HG03521 (cell line): ENCODE data around the gene PML.
"Not testable (repeated sequence)": the region's sequence is repeated elsewhere in the genome, so short reads cannot be mapped to it uniquely, and the experiment has no call there.

Experiments
- ATAC-seq: cut with Tn5 transposase; IDR thresholded peaks from one replicate; pipeline ENCODE4 v1.9.1; 2021; ENCODE audit warnings: mild to moderate bottlenecking, moderate library complexity; ENCODE audit not compliant: unreplicated experiment

Gene PML

DNA sequence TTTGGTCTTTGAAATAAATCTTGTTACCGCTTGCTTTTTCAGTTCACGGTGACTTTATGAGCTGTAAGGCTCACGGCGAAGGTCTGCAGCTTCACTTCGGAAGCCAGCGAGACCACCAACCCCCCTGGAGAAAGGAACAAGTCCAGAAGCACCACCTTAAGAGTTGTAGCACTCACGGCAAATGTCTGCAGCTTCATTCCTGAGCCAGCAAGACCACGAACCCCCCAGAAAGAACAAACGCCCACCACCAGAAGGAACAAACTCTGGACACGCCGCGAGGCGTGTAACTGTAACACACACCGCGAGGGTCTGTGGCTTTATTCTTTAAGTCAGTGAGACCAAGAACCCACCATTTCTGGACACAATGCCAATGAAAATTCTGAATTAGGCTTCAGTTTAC, 59.0 kb downstream of the PML start:
- no peak for ATAC-seq

DNA sequence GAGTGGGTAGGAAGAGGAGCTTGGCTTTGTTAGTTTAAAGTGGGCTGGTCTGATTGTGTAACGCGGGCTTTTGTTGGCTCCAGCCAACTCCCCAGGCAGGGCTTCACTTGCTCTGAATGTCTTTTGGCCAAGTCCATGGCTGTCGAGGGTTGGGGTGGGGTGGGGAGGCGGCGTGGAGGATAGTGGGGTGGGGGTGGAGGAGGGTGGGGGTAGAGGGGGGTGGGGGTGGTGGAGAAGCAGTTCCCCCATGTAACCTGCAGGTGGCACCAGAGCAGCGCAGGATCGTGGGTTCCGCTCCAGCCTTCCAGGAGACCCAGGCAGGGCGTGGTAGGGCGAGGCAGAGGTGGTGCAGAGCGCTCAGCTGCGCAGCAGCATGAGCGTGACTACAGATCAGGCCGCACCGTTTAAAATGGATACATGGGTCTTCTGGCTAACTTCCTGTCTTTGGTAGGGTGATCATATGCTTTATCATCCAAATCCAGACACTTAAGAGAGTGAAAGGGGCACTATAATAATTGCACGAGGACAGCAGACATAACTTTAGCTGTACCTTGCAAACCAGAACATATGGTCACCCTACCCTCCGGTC, 59.5 kb downstream of the PML start:
- ATAC-seq: no peak

DNA sequence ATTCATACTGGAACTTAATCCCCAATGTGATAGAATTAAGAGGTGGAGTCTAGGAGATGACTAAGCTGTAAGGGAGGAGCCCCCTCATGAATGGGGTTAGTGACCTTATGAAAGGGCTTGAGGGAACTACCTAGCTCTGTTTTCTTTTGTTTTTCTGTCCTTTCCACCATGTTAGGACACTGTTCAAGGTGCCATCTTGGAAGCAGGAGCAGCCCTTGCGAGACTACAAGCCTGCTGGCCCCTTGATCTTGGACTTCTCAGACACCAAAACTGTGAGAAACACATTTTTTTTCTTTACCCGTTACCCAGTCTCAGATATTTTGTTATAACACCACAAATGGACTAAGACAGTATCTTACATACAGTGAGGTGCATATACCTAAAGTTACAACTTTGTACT, 61.3 kb downstream of the PML start:
- ATAC-seq: no peak

DNA sequence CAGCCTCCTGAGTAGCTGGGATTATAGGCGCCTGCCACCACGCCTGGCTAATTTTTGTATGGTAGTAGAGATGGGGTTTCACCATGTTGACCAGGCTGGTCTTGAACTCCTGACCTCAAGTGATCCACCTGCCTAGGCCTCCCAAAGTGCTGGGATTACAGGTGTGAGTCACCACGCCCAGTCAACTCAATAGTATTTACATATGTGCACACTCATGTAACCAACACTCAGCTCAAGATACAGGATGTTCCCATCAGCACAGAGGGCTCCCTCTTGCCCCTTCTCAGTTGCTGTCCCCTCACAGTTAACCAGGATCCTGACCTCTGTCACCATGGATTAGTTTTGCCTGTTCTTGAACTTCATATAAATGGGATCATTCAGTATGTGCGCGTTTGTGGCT, 61.8 kb downstream of the PML start:
- ATAC-seq: not testable (repeated sequence)

DNA sequence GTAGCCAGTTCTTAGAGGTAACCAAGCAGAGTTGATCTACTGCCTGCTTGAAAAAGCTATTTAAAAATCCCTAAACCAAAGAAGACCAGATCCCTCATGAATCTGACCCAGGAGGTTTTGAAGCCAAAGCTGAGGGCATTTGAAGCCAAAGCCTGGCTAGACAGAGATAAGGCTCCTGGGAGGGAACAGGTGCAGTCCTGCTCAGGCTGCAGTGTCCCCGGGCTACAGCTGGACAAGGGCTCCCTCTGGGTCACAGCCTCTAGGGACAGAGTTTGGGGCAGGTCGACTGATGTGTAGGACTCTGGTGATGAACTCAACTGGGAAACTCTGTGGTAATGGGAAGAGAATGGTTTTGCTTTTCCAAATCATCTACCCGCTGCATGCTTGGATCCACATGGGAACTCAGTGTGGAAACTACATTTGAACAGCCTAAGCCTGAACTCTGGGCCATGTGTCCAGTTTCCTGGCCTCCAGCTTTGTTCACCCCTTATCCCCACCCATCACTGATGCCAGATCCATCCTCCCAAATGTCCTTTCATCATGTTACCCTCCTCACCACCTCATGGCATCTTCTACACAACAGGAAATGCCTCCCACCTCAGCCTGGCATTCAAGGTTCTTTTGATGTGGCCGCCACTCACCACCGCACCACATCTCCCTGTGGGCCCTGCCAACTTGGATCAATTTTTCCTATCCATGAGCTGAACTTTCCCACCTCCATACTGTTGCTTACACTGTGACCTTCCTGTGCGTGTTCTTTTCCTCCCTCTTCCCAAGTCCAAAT, 64.7 kb downstream of the PML start:
- ATAC-seq: not testable (repeated sequence)

DNA sequence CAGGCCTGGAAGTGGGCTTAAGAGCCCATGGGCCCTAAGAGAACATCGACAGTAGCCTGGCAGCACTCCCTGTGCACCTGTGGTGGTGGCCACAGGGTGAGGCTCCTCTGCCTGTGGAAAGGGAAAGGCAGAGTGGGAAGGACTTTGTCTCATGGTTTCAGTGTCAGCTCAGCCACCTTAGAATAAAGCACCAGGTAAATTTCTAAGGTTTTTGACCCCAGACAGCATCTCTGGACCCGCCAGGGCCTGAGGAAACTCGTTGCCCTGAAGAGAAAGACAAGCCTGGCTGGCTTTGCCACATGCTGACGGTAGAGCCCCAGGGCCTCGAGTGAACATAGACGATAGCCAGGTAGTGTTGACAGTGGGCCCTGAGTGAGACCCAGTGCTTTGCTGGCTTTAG, 65.7 kb downstream of the PML start:
- no peak for ATAC-seq

DNA sequence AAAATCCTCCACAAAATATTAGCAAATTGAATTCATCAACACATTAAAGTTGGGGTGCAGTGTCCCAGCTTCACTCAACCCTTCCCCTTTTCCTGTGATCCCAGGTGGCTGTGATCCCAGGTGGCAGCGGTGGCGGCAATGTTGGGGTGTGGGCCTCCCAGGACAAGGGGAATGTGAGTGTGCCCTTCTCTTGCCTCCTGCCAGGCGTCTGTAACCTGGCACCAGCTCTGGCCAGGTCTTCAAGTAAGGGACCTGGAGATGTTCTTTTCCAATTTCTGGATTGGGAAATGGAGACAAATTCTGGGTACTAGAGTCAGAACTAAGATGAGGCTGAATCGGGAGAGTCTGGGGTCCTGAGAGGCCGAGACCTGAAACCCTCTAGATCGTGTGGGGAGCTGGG, 67.7 kb downstream of the PML start:
- no peak for ATAC-seq

DNA sequence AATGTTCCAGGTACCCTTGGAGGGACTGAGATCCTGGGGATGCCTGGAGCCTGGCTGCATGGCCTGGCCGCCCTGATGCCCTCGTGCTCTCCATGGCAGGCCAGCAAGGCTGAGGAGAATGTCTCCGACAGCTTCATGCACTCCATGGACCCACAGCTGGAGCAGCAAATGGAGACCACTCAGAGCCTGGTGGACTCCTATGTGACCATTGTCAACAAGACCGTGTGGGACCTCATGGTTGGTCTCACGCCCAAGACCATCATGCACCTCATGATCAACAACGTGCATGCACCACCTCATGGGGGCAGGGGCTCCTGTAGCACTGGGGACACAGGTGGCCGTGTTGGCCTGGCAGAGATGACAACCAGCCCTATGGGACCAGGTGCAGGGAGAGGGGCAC, 68.2 kb downstream of the PML start:
- no peak for ATAC-seq

DNA sequence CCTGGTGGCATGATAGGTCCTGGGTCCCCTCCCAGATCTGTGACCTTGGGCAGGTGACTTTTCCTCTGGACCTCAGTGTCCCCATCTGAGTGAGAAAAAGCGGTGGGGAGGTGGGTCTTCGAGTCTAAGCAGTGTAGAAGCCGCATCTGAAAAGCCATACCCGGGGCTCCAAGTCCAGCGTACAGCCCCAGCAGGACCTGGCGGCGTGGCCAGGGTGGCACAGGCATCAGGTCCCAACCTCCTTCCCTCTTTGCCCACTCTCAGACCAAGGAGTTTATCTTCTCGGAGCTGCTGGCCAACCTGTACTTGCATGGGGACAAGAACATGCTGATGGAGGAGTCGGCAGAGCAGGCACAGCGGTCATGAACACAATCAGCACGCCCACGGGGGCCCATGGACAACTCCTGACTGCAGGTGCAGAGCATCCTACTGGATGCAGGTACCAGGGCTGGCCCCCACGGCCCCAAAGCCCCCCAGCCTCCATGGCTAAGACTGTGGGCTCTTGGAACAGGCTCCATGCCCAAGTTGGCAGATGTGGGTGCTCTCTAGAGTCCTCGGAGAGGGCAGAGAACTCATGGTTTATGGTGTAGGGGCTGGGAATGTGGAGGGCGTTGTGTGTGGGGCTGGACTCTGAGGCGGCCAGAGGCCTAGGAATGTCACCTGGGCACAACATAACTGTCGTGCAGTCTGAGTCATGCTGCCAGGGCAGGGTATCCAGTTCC, 69.1 kb downstream of the PML start:
- ATAC-seq: not testable (repeated sequence)

DNA sequence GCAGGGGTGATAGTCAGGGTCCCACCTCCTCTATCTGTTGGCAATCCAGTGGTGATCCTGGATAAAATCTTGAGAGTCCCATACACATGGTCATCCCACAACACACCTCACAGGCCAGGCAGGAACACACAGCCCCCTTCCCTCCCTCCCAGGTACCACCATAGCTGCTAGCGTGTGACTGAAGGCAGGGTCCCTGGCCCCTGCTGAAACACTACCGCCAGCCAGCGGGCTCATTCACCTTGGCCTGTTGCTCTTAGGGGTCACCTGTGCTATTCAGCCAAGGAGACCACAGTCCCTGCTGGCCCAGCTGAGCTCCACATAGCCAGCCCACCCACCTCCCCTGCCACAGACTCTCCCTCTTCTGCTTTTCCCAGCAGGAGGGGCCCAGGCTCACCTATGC, 69.7 kb downstream of the PML start:
- ATAC-seq: not testable (repeated sequence)

DNA sequence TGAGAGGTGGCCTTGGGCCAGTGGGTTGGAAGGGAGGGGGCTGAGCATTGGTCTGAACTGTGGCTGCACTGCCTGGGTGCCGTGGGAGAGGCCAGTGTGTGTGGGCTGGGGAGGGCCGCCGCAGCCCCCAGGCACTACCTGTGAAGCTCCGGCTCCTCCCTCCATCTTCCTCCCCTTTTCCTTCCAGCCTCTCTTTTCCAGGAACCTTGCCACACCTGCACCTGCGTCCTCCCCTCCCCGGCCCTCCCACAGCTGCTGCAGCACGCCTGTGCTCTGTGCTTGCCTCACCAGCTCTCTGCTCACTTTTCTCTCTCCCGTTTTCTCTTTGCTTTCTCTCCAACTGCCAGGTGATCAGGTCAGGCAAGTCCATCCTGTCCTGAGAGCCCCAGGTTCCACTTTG, 70.3 kb downstream of the PML start:
- ATAC-seq: not testable (repeated sequence)

DNA sequence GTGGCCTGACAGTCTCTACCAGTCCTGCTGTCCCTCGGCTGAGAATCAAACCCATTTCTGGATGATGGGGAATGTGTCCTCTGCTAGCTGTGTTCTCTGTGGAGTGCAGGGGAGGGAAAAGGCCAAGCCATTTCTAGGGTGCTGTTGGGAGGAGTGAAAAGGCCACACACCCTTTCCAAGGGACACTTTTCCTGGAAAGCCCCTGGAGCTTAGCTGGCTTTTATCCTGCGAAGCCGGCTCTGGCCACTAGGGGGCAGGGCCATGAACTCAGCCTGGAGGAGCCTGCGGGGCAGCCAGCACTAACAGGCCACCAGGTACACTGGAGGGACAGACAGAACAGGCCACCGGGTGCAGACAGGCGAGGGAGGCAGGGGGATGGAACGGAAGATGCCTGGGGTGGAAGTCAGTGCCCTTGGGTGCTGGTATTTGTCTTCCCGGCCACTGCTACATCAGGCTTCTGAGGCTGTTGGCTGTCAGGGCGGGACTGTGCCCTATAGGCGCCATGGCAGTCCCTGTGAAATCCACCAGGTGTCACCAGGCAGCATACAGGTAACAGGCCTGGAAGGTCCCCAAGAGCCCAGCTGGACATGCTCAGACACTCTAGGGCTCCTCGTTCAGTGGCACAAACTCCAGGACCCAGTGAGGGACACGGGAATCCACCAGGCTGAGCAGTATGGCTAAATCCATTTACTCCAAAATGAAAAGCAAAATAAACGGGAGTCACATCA, 71.3 kb downstream of the PML start:
- ATAC-seq: not testable (repeated sequence)

DNA sequence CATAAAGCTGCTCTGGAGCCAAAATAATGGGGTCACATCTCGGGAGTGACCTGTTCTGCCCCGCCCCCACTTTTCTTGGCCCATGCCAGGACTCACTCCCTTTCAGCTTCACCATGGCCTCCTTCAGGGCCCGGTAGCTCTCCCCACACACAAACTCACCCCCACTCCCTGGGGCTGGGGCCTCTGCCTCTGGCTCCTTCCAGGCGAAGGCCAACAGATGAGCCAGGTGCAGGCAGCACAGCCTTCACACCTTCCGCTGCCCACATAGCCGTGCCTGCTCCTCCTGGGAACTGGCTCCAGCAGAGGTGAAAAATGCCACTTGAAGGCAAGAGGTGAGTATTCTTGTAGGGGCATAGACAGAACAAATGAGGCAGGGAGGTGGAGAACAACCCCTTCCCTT, 77.1 kb downstream of the PML start:
- ATAC-seq: not testable (repeated sequence)

DNA sequence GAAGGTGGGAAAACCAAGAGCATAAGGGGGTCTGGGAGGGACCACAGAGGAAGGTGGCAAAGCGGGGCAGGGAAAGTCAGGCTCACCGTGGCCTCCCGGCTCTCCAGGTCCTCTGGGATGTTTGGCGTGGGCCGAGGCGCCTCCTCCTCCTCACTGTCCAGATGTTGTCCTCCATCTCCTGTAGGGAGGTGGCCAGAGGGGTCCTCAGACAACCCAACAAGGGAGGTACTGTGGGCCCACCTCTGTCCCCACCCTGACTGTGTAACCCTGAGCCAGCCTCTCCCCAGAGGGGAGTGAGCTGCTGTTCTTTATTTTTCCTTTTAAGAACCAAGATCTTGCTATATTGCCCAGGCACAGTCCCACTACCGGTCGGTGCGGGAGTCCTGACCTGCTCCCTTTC, 77.6 kb downstream of the PML start:
- not testable (repeated sequence) for ATAC-seq

DNA sequence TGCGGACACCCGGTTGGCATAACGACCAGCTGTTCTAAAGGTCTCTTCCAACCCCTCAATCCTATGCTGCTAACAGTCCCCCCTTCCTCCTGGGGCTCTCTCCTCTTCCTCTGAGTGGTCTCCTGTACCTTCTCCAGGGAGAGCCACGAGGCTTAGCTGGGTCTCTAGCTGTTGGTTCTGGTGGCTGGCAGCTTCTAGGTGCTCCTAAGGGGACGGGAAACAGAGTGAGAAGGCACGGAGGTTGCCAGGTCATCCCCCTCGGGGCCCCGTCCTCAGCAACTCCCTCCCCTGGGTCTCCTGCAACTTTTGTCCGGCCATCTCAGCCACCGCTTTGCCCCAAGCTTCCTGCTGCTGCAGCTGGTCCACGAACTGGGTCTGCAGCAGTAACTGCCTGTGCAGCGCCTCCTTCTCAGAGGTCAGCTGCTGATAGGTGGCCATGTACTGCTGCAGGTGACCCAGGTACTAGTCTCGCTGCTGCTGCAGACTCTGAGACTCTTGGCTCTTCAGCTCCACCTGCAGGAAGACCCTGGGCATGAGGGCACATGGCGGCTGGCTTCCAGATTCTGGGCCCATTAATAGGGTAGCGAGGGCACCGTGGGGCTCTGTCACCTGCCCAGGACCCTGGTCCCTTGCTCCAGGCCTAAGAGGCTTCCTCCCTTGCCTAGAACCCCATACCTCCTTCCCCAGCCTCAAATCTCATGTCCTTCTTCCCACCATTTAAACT, 78.3 kb downstream of the PML start:
- not testable (repeated sequence) for ATAC-seq

DNA sequence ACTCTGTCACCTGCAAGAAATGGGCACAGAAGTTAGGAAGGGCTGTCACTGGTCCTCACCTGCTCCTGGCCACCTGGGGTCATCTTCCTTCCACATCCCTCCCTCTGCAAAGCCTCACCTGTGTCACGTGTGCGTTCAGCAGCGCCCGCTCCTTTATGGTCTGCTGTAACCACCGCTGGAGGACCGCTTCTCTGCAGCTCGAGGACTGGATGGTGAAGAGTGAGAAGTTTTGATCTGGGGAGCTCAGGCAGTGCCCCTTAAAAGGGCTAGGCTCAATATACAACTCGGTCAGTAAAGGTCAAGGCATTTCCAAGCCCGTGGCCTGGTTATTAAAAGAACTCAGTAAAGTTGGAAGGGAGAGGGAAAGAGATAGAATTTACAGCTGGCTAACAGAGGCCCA, 81.3 kb downstream of the PML start:
- ATAC-seq: not testable (repeated sequence)

DNA sequence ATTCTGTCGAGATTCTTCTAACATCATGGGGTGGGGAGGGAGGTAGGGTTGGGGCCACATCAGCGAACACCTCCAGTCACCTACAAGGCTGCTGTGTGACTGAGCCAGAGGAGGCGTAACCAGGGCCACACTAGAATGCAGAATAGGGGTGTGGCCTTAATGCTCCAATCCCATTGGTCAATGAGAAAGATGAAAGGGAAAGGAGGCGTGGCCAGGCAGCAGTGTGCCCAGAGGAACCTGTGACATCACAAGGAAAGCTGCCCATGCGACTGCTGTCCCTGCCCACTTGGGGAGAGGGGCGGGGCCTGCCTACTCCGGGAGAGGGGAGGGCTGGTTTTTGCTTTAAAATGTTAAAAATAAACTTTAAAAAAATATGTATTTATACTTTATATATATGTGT, 87.9 kb downstream of the PML start, which contains the start of gene GOLGA6A:
GOLGA6A (minus strand) TSS at position 101 of the 400 bp plus-strand sequence; CDS start at position 60, 41 bp downstream.
- not testable (repeated sequence) for ATAC-seq

DNA sequence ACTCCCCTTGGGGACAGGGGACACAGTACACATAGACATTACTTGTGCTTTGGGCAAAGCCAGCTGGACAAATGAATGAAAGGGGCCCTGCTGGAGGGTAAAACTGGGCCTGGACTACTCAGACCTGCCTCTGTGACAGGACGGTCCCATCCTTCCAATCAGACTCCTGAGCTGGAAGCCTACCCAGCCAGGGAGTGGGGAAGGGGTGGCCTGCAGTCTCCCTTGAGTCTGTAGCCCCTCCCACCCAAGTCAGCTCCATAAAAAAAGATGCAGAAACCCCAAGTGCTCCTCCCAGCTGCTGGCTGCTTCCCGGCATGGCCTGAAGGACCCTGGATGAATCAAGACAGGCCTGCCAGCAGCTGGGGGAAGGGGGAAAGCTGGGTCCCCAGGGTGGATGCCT, 100.1 kb downstream of the PML start:
- not testable (repeated sequence) for ATAC-seq

DNA sequence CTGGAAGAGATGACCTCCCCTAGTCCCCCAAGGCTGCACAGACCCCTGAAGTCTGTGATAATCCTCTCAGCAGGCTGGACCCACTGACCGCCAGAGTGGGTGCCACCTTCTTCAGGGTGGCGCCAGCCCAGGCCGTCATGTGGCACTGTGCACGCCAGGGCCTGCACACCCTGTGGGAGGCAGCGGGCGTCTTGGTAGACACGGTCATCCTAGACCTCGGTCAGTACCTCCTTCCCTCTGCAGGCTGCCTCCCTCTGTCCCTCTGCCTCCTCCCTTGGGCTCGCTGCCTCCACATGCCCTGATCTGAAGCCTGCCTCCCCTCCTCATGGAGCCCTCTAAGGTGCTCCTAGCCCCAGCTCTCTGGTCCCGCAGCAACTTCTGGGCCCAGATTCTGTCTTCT, 101.1 kb downstream of the PML start:
- not testable (repeated sequence) for ATAC-seq

DNA sequence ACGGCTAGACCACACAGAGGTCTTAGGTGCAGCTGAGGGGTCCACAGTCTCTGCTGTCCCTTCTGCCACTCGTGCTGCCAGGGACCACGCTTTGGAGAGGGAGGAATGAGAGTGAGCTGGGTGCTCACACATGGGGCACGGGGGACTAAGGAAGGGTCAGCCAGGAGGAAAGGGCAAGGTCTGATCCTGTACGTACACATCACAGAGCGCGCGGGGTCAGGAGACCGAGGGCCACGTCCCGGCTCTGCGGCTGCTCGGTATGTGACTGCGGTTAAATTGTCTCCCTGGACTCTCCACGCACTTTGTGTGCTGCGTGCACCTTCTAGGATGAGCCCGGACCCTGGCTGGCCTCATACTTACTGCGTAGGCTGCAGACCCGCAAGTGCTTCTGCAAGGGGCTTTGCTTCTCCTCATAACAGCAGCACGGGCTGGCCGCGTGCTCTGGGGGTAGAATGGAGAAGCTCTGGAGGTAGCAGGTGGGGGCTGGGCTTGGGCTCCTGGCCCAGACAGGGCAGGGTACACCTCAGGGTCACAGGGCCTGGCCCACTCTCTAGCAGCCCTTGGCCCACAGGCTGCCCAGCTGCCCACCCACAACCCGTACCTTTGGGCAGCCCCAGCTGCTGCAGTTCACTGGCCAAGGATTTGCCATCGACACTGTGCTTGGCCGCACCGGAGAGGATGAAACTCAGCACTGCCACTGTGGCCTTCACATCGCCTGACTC, 102.4 kb downstream of the PML start:
- ATAC-seq: not testable (repeated sequence)
